ENCODE measurements around the gene DYNLRB1.

- no peak for TF ChIP-seq CTCF (IDR thresholded peaks at IDR 0.05; ENCODE audit: poor library complexity)
- TF ChIP-seq EZH2 (IDR thresholded peaks at IDR 0.05; ENCODE audit: borderline replicate concordance): no peak
- TF ChIP-seq EZH2phosphoT487 (IDR thresholded peaks at IDR 0.05; ENCODE audit: low read depth, severe bottlenecking, unreplicated experiment): no peak
These were observed 55.5 kb downstream of the DYNLRB1 start for GRCh38 chr20:34571753-34572152.

Data from hepatocyte (in vitro differentiated cells).